DMS153 treated with DMSO at 0.1 percent for 48 hours (cell line): Measurements from ENCODE around the gene TMEM107.

Experiments used
- DNase-seq: peaks from one replicate; lab custom pipeline; 2025; ENCODE audit not compliant: unreplicated experiment; lab: John Stamatoyannopoulos, UW

The TMEM107 gene

DNA sequence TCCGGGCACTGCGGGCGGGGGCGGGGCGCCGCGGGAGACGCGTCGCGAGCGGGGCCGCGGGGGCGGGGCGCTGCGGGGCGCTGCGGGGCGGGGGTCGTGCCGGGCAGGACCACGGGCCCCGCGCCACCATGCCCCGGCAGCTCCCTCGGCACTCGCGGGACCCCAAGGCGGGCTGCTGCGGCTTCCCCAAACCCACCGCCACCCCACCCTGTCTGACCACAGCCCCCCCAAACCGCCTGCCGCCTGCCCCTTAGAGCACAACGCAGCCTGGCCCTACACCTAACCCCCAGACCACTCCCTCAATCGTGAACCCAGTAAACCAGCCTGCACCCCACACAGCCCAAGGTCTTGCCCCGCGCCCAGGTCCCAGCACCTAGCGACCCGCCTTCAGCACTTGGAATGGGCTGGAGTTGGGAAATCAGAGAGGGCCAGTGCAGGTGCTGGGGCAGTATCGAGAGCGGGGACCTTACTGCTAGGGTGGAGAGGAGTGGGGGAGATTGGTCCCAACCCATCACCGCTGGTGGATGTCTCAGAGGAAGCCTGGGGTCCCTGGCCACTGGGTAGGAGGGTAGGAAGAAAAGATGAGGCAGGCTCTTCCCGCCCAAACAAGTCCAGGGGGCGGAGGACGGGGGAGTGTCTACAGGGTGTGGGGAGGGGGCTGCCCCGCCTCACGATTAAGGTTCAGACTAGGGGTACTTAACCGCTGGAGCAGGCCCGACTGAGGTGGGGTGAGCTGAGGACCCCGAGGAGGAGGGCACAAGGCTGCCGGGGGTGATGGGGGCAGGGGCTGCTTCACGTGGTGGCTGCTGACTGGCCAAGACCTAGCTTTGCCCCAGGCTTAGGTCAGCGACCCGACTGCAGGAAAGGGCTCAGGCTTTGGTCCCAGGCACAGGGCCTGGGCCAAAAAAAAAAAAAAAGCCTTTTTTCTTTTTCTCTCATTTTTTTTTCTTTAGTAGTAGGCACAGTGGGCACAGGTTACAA lies 12.9 kb downstream of the TMEM107 start:
- DNase-seq: no peak

DNA sequence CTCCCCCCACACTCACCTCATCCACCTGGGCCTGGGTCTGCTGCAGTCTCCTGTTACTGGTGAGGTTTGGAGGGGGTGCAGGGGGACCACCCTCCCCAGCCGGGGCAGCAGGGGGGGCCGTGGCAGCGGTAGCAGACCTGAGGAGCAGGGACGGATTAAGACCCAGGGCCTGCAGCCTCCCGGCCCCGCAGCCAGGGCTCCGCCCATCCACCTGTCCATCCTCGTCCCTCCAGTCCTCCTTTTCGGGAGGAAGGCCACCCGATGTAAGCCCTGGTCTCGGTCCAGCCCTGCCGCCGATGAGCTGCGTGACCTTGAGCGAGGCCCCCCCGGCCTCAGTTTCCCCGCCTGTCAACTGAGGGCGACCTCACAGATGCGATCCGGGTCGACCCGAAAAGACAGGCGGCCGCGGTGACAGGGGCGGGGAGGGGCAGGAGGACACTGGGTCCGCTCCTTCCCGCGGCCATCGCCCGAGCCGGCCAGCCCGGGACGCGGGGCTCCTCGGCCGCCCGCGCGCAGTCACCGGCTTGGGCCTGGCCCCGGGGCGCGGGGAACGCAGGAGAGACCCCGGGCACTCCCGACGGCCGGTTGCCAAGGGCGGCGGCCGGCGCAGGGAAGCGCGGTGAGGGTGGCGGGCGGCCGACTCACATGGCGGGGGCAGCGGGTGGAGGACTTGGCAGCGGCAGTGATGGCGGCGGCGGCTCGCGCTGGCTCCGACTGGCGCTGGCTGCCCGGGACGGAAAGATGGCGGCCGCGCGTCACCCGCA lies 13.8 kb downstream of the TMEM107 start, which contains the start of gene VAMP2:
VAMP2 (minus strand) TSS at position 716 of the 764 bp plus-strand sequence; CDS start at position 647, 69 bp downstream.
- DNase-seq: no peak

- no peak for DNase-seq
Measured at GRCh38 chr17:8161289-8162232, 14.6 kb downstream of the TMEM107 start.

GRCh38 chr17:8160741-8161221 lies 15.4 kb downstream of the TMEM107 start:
- no peak for DNase-seq

GRCh38 chr17:8160224-8160577 lies 16.0 kb downstream of the TMEM107 start:
- DNase-seq: no peak

DNA sequence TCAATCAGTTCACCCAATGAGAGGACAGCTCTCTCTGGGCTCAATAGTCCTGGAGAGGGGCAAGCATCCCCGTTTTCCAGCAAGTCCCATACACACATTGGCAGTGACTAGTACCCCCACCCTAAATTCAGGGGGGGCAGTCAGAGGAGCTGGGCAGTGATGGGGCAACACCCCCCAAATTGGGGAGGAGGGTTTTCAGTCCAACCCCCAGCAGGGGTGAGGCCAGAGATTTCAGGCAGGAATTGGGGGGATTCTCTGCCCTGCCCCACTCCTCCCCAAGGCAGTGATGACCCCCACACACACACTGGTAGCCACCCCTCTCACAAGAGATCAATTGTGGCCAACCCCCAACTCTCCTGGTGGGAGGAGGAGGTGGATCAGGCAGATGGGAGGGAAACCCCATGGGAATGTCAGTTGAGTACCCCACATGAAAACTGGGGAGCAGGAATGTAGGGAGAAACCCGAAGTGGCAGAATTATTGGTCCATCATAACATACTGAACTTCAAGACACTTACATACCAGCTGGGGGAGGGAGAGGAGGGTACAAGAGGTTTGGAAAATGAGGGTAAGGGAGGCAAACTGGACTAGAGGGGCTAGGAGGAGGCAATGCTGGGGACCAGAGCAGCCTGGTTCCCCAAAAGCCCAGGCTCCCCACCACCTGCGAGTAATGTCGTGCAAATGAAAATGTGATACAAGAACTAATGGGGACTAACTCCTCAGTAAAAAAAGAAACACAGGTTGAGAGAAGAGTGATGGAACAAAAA lies 16.5 kb downstream of the TMEM107 start:
- no peak for DNase-seq

DNA sequence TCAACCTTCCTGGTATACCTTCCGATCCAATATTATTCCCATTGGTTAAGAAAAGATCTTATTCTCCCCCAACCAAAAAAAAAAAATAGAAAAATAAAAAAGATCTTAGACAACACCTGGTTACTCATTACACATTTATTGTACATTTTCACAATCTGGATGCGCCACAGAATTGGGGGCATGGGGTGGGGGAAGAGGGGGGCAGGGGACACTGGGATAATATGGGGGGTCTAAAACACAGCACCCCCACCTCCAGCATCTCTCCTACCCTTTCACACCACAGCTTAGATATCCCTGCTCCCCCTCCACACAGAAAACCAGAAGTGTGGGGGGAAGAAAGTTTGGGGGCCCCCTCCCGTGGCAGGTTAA lies 17.2 kb downstream of the TMEM107 start:
- DNase-seq: no peak

DNA sequence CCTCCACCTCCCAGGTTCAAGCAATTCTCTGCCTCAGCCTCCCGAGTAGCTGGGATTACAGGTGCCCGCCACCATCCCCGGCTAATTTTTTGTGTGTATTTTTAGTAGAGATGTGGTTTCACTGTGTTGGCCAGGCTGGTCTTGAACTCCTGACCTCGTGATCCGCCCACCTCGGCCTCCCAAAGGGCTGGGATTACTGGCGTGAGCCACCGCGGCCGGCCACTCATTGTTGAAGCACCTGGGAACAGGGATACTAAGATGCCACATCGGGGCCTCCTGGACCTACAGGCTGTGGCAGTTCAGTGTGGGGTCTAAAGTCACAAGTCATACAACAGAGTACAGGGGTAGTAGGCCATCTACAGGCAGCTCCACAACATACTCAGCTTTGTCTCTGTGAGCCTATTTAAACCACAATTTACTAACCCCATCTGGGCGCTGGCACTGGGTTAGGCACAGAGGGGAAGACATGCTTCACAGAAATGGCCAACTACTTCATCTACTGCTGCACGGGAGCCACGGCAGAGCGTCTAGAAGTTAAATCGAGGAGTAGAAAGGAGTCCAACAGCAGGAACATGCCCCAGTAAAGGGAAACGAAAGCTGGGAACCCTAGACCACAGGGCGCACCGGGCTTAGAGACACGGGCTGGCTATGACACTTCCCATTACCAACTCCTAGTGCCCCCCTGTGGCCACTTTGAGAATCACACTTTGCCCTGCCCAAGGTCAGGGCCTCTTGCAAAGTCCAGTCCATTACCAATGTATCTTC lies 17.7 kb downstream of the TMEM107 start:
- no peak for DNase-seq

DNA sequence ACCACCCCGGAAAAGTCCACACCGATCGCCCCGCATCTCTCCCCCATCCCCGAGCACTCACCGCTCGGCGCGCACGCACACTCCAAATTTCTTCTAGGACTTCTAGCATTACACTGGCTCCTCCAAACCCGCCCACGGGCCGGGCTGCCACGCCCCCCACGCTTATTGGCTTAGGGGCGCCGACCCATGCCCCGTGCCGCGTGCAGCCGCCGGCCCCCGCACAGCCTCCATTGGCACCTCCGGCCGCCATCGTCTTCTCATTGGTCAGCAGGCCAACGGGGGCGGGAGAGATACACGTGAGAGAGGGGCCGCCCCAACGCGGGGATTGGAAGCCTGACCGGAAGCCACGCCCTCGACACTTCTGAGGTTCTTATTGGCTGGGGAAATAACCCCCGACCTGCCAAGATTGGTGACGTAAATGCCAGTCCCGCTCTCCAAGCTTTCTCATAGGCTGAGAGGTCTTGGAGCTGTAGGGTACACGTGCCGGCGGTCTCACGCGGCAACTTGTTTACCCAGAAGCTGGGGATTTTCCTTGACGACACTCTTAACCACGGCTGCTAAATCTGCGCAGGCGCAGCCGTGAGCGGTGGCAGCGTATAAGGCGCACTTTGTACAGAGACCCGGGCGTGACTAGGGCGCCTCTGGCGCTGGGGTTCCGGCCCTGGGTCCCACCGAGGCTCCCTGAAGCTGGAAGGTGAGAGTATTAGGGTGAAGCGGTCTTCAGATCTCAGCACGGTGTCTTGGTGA lies 19.8 kb downstream of the TMEM107 start:
- peak; percentile 81 for DNase-seq

- no peak for DNase-seq
Measured at GRCh38 chr17:8155996-8156245, 20.3 kb downstream of the TMEM107 start.

DNA sequence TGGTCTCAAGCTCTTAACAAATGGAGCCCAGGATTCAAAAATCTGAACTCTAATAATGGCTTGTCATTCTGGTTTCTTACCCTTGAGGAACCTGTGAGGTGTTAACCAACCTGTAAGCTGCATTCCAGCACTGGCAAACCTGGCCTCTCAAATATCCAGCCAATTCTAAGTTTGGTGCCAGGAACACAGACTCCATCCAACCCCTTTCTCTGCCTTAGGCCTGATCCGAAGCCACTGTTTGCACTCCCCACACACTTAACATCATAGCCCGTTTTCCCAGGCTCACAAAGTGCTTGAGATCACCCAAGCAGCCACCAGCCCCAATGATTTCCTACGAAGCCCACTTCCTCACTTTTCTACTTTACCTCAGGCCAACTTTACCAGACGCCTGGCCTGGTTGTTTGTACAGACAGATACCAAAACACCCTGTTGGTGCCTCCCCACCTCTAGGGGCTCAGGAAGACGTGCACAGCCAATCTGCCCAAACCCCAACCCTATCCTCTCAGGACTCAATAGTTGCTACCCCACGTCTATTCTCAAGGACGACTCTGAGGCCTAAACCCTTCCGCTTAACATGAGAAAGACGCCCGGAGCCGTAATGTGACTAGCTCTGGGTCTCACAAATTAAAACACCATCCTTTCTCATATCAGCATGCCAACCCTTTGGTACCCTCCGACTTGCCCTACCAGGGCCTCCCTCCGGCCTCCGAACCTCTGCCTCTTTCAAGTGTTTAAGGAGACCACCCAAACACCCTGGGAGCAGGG lies 20.8 kb downstream of the TMEM107 start:
- DNase-seq: no peak

DNA sequence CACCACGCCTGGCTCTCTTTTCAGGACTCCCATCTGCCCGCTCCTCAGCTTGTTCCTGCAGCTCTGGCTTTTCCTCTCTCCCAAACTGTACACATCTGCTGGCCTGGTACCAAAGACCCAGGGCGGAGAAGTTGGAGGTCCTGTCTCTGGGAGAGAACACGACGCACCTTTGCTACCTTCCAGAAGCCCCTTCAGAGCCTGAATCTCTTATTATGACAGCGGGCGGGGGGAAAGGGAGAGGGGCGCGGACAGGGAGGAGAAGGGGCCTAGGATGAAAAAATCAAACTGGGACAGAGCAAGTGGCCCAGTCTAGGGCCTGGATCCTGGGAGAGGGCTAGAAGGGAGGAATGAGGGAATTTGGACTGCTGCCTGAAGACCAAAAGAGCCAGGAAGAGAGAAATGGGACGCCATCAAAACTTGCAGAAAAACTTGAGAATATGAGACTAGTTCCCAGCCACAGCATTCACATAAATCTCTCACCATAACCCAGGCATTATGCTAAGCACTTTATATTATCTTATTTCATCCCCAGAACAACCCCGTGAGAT lies 21.5 kb downstream of the TMEM107 start:
- DNase-seq: no peak

- DNase-seq: no peak
Measured at GRCh38 chr17:8153957-8154607, 22.1 kb downstream of the TMEM107 start.

GRCh38 chr17:8153525-8153956 lies 22.6 kb downstream of the TMEM107 start:
- DNase-seq: no peak

DNA sequence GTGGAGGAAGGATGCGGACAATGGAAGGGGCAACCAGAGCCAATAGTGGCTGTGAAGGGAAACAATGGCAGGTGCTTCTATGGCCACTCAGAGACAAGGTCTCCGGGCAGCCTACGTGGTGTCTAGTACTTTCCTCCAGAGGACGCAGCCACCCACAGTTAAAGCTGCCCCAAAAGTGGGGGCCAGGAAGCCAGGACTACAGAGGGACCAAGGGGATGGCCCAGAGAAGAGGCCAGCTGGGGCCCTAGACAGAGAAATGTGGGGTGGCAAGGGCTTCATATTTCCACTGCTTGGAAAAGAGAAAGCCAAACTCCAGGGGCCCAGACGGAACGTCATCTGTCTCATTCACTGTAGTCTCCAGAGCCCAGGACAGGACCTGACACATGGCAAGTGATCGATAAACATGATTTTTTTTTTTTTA lies 23.1 kb downstream of the TMEM107 start:
- no peak for DNase-seq

GRCh38 chr17:8152112-8152775 lies 23.9 kb downstream of the TMEM107 start, which contains the start of gene PER1:
Gene PER1, minus strand, starts transcription at chr17:8152404. Its CDS starts 1,698 bp downstream, at chr17:8150706.
- peak; percentile 29 for DNase-seq
